WTC11 (cell line): ENCODE data around the gene MAP4K4. TPM values are rescaled to one million over a fixed set of nuclear protein-coding genes. Genes with fewer than 3 reads are reported as not detected.

Experiments
- ATAC-seq: fragments of 200-7000 bp; cut with Tn5 transposase; 2 replicates; pipeline ENCODE4 v1.10.0; 2021; ENCODE audit warnings: mild to moderate bottlenecking, moderate library complexity
- CTCF ChIA-PET: fragments of 300-600 bp; sonication (Branson Sonifier 250); formaldehyde crosslinking; loops from one replicate; lab custom pipeline; 2021; ENCODE audit warnings: antibody characterized with exemption; lab: Charles Lee
- POLR2A ChIA-PET: fragments of 350-600 bp; sonication (Branson Sonifier 250); formaldehyde crosslinking; loops from one replicate; lab custom pipeline; 2021; ENCODE audit warnings: antibody characterized with exemption; lab: Charles Lee
- DNase-seq: peaks from one replicate; pipeline ENCODE4 v3.0.0; 2021; ENCODE audit warnings: low spot score
- H3K27ac Mint-ChIP-seq: 2 replicates; pipeline ENCODE4 v1.8.0; 2021; ENCODE audit warnings: mixed read lengths
- H3K27me3 Mint-ChIP-seq: 2 replicates; pipeline ENCODE4 v1.8.0; 2021; ENCODE audit warnings: low read depth, mild to moderate bottlenecking, moderate library complexity, mixed read lengths
- H3K36me3 Mint-ChIP-seq: 2 replicates; pipeline ENCODE4 v1.8.0; 2021; ENCODE audit warnings: mixed read lengths
- H3K4me1 Mint-ChIP-seq: 2 replicates; pipeline ENCODE4 v1.8.0; 2022; ENCODE audit warnings: mixed read lengths
- H3K4me3 Mint-ChIP-seq: 2 replicates; pipeline ENCODE4 v1.8.0; 2021; ENCODE audit warnings: mild to moderate bottlenecking, moderate library complexity, mixed read lengths
- H3K9me3 Mint-ChIP-seq: 2 replicates; pipeline ENCODE4 v1.8.0; 2021; ENCODE audit warnings: mixed read lengths
- ELF4 ChIP-seq: sonication (generic); formaldehyde crosslinking; IDR thresholded peaks from 2 replicates; pipeline ENCODE4 v1.8.1; 2022; ENCODE audit warnings: low read depth, mild to moderate bottlenecking, moderate library complexity, missing genetic modification reagents
- ESRRA ChIP-seq: sonication (generic); formaldehyde crosslinking; IDR thresholded peaks from 2 replicates; pipeline ENCODE4 v1.8.1; 2022; ENCODE audit warnings: mild to moderate bottlenecking, missing genetic modification reagents, borderline replicate concordance
- FOXK1 ChIP-seq: sonication (generic); formaldehyde crosslinking; IDR thresholded peaks from 2 replicates; pipeline ENCODE4 v1.8.0; 2022; ENCODE audit warnings: mild to moderate bottlenecking, moderate library complexity, missing genetic modification reagents
- FOXP4 ChIP-seq: sonication (generic); formaldehyde crosslinking; IDR thresholded peaks from 2 replicates; pipeline ENCODE4 v1.8.0; 2022; ENCODE audit warnings: mild to moderate bottlenecking, missing genetic modification reagents
- HMGA2 ChIP-seq: fragments of 250-450 bp; sonication (Bioruptor Pico); IDR thresholded peaks from 2 replicates; pipeline ENCODE4 v1.4.0; 2021; ENCODE audit warnings: mild to moderate bottlenecking, moderate library complexity
- MXD4 ChIP-seq: fragments of 250-450 bp; sonication (Bioruptor Pico); IDR thresholded peaks from 2 replicates; pipeline ENCODE4 v1.8.0; 2021; ENCODE audit warnings: mild to moderate bottlenecking, moderate library complexity, borderline replicate concordance
- NFYB ChIP-seq: sonication (generic); formaldehyde crosslinking; conservative IDR thresholded peaks from 2 replicates; pipeline ENCODE4 v1.8.0; 2022; ENCODE audit warnings: low read depth, missing genetic modification reagents
- NR1H2 ChIP-seq: sonication (generic); formaldehyde crosslinking; IDR thresholded peaks from 2 replicates; pipeline ENCODE4 v1.9.0; 2021; ENCODE audit warnings: mild to moderate bottlenecking, moderate library complexity, missing genetic modification reagents
- PRRX2 ChIP-seq: fragments of 250-450 bp; sonication (Bioruptor Pico); IDR thresholded peaks from 2 replicates; pipeline ENCODE4 v1.8.0; 2021; ENCODE audit warnings: mild to moderate bottlenecking
- ZNF121 ChIP-seq: sonication (generic); formaldehyde crosslinking; IDR thresholded peaks from 2 replicates; pipeline ENCODE4 v1.8.0; 2023; ENCODE audit warnings: missing genetic modification reagents
- ZSCAN18 ChIP-seq: fragments of 250-450 bp; sonication (Bioruptor Pico); IDR thresholded peaks from 2 replicates; pipeline ENCODE4 v2.1.2; 2022; ENCODE audit warnings: mild to moderate bottlenecking, moderate library complexity
- total RNA-seq: library from RNA; stranded (reverse); gene quantifications from 3 replicates; pipeline ENCODE4 v1.2.3, GENCODE V29; 2021
- TF ChIP-seq, protein P1 (sequence below): sonication (generic); formaldehyde crosslinking; IDR thresholded peaks from 2 replicates; pipeline ENCODE4 v1.8.0; 2022; ENCODE audit warnings: missing genetic modification reagents
- TF ChIP-seq, protein P2 (sequence below): sonication (generic); formaldehyde crosslinking; IDR thresholded peaks from 2 replicates; pipeline ENCODE4 v1.8.0; 2023; ENCODE audit warnings: missing genetic modification reagents, mild to moderate bottlenecking, borderline replicate concordance

Gene MAP4K4
- total RNA-seq, 1 experiment from 2014 or later = 112 TPM

GRCh38 chr2:101698844-101699754, 1.6 kb downstream of the MAP4K4 start:
- POLR2A ChIA-PET = no interaction called here
- TF ChIP-seq NFYB (CRISPR knock-in tag) (no peak), ESRRA (CRISPR knock-in tag) (no peak), FOXP4 (CRISPR knock-in tag) (no peak), HMGA2 (CRISPR knock-in tag) (no peak), ZNF121 (CRISPR knock-in tag) (no peak), FOXK1 (CRISPR knock-in tag) (no peak), NR1H2 (CRISPR knock-in tag) (no peak), PRRX2 (no peak), MXD4 (CRISPR knock-in tag) (no peak), ZSCAN18 (no peak), ELF4 (CRISPR knock-in tag) (no peak)
- TF ChIP-seq, protein P1, sequence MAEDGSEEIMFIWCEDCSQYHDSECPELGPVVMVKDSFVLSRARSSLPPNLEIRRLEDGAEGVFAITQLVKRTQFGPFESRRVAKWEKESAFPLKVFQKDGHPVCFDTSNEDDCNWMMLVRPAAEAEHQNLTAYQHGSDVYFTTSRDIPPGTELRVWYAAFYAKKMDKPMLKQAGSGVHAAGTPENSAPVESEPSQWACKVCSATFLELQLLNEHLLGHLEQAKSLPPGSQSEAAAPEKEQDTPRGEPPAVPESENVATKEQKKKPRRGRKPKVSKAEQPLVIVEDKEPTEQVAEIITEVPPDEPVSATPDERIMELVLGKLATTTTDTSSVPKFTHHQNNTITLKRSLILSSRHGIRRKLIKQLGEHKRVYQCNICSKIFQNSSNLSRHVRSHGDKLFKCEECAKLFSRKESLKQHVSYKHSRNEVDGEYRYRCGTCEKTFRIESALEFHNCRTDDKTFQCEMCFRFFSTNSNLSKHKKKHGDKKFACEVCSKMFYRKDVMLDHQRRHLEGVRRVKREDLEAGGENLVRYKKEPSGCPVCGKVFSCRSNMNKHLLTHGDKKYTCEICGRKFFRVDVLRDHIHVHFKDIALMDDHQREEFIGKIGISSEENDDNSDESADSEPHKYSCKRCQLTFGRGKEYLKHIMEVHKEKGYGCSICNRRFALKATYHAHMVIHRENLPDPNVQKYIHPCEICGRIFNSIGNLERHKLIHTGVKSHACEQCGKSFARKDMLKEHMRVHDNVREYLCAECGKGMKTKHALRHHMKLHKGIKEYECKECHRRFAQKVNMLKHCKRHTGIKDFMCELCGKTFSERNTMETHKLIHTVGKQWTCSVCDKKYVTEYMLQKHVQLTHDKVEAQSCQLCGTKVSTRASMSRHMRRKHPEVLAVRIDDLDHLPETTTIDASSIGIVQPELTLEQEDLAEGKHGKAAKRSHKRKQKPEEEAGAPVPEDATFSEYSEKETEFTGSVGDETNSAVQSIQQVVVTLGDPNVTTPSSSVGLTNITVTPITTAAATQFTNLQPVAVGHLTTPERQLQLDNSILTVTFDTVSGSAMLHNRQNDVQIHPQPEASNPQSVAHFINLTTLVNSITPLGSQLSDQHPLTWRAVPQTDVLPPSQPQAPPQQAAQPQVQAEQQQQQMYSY (CRISPR knock-in tag) = no peak
- TF ChIP-seq, protein P2, sequence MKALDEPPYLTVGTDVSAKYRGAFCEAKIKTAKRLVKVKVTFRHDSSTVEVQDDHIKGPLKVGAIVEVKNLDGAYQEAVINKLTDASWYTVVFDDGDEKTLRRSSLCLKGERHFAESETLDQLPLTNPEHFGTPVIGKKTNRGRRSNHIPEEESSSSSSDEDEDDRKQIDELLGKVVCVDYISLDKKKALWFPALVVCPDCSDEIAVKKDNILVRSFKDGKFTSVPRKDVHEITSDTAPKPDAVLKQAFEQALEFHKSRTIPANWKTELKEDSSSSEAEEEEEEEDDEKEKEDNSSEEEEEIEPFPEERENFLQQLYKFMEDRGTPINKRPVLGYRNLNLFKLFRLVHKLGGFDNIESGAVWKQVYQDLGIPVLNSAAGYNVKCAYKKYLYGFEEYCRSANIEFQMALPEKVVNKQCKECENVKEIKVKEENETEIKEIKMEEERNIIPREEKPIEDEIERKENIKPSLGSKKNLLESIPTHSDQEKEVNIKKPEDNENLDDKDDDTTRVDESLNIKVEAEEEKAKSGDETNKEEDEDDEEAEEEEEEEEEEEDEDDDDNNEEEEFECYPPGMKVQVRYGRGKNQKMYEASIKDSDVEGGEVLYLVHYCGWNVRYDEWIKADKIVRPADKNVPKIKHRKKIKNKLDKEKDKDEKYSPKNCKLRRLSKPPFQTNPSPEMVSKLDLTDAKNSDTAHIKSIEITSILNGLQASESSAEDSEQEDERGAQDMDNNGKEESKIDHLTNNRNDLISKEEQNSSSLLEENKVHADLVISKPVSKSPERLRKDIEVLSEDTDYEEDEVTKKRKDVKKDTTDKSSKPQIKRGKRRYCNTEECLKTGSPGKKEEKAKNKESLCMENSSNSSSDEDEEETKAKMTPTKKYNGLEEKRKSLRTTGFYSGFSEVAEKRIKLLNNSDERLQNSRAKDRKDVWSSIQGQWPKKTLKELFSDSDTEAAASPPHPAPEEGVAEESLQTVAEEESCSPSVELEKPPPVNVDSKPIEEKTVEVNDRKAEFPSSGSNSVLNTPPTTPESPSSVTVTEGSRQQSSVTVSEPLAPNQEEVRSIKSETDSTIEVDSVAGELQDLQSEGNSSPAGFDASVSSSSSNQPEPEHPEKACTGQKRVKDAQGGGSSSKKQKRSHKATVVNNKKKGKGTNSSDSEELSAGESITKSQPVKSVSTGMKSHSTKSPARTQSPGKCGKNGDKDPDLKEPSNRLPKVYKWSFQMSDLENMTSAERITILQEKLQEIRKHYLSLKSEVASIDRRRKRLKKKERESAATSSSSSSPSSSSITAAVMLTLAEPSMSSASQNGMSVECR = no peak
- DNase-seq (no peak), ATAC-seq (no peak)
- Mint-ChIP-seq H3K4me1 (peaks cover 20% of the 10 kb centered on the region), H3K9me3 (peaks cover 6% of the 10 kb centered on the region), H3K27me3 (no peaks in the 10 kb centered on the region), H3K4me3 (no peak overlapping the region), H3K27ac (no peak overlapping the region), H3K36me3 (peaks cover 15% of the 10 kb centered on the region)
- CTCF ChIA-PET = interaction anchor here (0.5 to 2.0 kb wide), 8 partner anchors 11 to 357 kb away, joined by 3 to 8 read pairs (median 3); no protein-coding TSS in a partner anchor
